Endothelial cell of umbilical vein (primary cell): ENCODE measurements around the gene OR10AD1. TPM values are rescaled to one million over a fixed set of nuclear protein-coding genes. Genes with fewer than 3 reads are reported as not detected.

Experiments
- BruUV-seq: library from RNA; stranded (reverse); fragments of 400-500 nt; replicated peaks from 2 replicates; lab custom pipeline; 2021; lab: Mats Ljungman, UMichigan
- CTCF ChIA-PET: fragments of 300-600, 350-600 bp; sonication (Branson Sonifier 250); formaldehyde crosslinking; loops from one replicate; lab custom pipeline; 2021; ENCODE audit warnings: antibody characterized with exemption, inconsistent platforms; lab: Charles Lee
- POLR2A ChIA-PET: fragments of 300-600, 350-600 bp; sonication (Branson Sonifier 250); formaldehyde crosslinking; loops from one replicate; lab custom pipeline; 2021; ENCODE audit warnings: antibody characterized with exemption, inconsistent platforms; lab: Charles Lee
- DNase-seq: peaks from one replicate; pipeline ENCODE4 v3.0.0-alpha.2; 2011; ENCODE audit warnings: low read depth, low spot score
- FAIRE-seq: peaks from 2 replicates; lab custom pipeline; 2011; peaks lifted over from hg19 to GRCh38; lab: Jason Lieb, UNC
- H2AFZ ChIP-seq: 2 replicates; pipeline ENCODE4 v1.6.0; 2012; ENCODE audit warnings: low read depth, low read length, control low read depth, inconsistent platforms
- H3K27ac ChIP-seq: 2 replicates; pipeline ENCODE4 v1.5.1; 2011; ENCODE audit warnings: low read depth, mild to moderate bottlenecking, control low read depth, low read length, moderate library complexity; ENCODE audit not compliant: insufficient read depth
- H3K27me3 ChIP-seq, 2 experiments: 2 replicates each; pipeline versions ENCODE4 v1.6.0 to v1.6.1; 2011; ENCODE audit warnings: low read length in 2 of 2, mixed read lengths in 1 of 2; ENCODE audit not compliant: control insufficient read depth in 2 of 2, insufficient read depth in 2 of 2
- H3K36me3 ChIP-seq, 2 experiments: 2 replicates in 1 of 2; 3 replicates in 1 of 2; pipeline ENCODE4 v1.5.1; 2011; ENCODE audit warnings: low read length in 2 of 2, mild to moderate bottlenecking in 1 of 2, moderate library complexity in 1 of 2; ENCODE audit not compliant: control insufficient read depth in 2 of 2, insufficient read depth in 2 of 2; ENCODE audit errors: extremely low read depth in 1 of 2
- H3K4me1 ChIP-seq: 3 replicates; pipeline ENCODE4 v1.5.1; 2011; ENCODE audit warnings: mild to moderate bottlenecking, low read length; ENCODE audit not compliant: control insufficient read depth, insufficient read depth; ENCODE audit errors: extremely low read depth
- H3K4me2 ChIP-seq: 2 replicates; pipeline ENCODE4 v1.6.1; 2011; ENCODE audit warnings: low read length, control low read depth, mixed read lengths; ENCODE audit not compliant: insufficient read depth
- H3K4me3 ChIP-seq, 3 experiments: fragments of 200-600 bp in 1 of 3; sonication (generic), shearing (Covaris generic) in 1 of 3; replicated peaks in 1 of 3; 2 replicates each; pipeline ENCODE4 v1.5.1; 2011 to 2016; ENCODE audit warnings: control low read depth in 3 of 3, low read length in 3 of 3, mild to moderate bottlenecking in 2 of 3, inconsistent platforms in 1 of 3, low read depth in 1 of 3, moderate library complexity in 1 of 3; ENCODE audit not compliant: insufficient read depth in 1 of 3
- H3K79me2 ChIP-seq: 2 replicates; pipeline ENCODE4 v1.6.0; 2012; ENCODE audit warnings: low read length, inconsistent platforms; ENCODE audit not compliant: control insufficient read depth, insufficient read depth
- H3K9ac ChIP-seq: replicated peaks from 2 replicates; pipeline ENCODE3; 2011; ENCODE audit warnings: low read length, control low read depth; ENCODE audit not compliant: insufficient read depth; ENCODE audit errors: extremely low read depth
- H3K9me1 ChIP-seq: replicated peaks from 3 replicates; pipeline ENCODE4 v1.6.0; 2011; ENCODE audit warnings: mild to moderate bottlenecking, low read length; ENCODE audit not compliant: control insufficient read depth, insufficient read depth; ENCODE audit errors: extremely low read depth
- H3K9me3 ChIP-seq: replicated peaks from 2 replicates; pipeline ENCODE4 v1.5.1; 2012; ENCODE audit warnings: low read length, inconsistent platforms; ENCODE audit not compliant: control insufficient read depth, insufficient read depth
- H4K20me1 ChIP-seq: replicated peaks from 2 replicates; pipeline ENCODE3; 2011; ENCODE audit warnings: mild to moderate bottlenecking, low read length; ENCODE audit not compliant: control insufficient read depth, insufficient read depth; ENCODE audit errors: extremely low read depth
- CTCF ChIP-seq, 2 donors: IDR thresholded peaks; 1 replicate in 1 of 2; 2 replicates in 1 of 2; pipeline ENCODE4 v1.5.1; 2011; ENCODE audit warnings: low read length in 2 of 2, mild to moderate bottlenecking in 2 of 2, moderate library complexity in 2 of 2, control low read depth in 1 of 2, inconsistent platforms in 1 of 2, low read depth in 1 of 2; ENCODE audit not compliant: insufficient read depth in 1 of 2; ENCODE audit errors: extremely low read depth in 1 of 2
- EZH2 ChIP-seq: IDR thresholded peaks from 2 replicates; pipeline ENCODE4 v1.6.1; 2012; ENCODE audit warnings: borderline replicate concordance, low read depth, mild to moderate bottlenecking, moderate library complexity, low read length, inconsistent platforms; ENCODE audit not compliant: severe bottlenecking
- FOS ChIP-seq: IDR thresholded peaks from 2 replicates; pipeline ENCODE4 v1.6.1; 2011; ENCODE audit warnings: mild to moderate bottlenecking, low read length, moderate library complexity, borderline replicate concordance; ENCODE audit not compliant: insufficient read depth
- GATA2 ChIP-seq: IDR thresholded peaks from 2 replicates; pipeline ENCODE4 v1.7.0; 2011; ENCODE audit warnings: low read depth, mild to moderate bottlenecking, moderate library complexity, mixed read lengths, low read length; ENCODE audit not compliant: insufficient read length, insufficient read depth
- JUN ChIP-seq: IDR thresholded peaks from 2 replicates; pipeline ENCODE4 v1.6.1; 2011; ENCODE audit warnings: borderline replicate concordance, low read depth; ENCODE audit not compliant: insufficient read length, insufficient read depth
- MYC ChIP-seq: IDR thresholded peaks from one replicate; pipeline ENCODE4 v1.6.1; 2011; ENCODE audit warnings: mild to moderate bottlenecking, low read depth, low read length
- POLR2A ChIP-seq: IDR thresholded peaks from 2 replicates; pipeline ENCODE4 v1.6.1; 2012; ENCODE audit warnings: low read depth, mild to moderate bottlenecking, control low read depth, low read length
- POLR2AphosphoS5 ChIP-seq: IDR thresholded peaks from 2 replicates; pipeline ENCODE4 v1.6.1; 2012; ENCODE audit warnings: low read depth, mild to moderate bottlenecking, control low read depth, low read length, moderate library complexity; ENCODE audit not compliant: insufficient read depth
- dilution Hi-C: fragments of 300-500 bp; cut with MboI; formaldehyde crosslinking; loops from one replicate; pipeline ENCODE4 v1.15.0; 2019; ENCODE audit warnings: low sequenced_read_pairs; ENCODE audit not compliant: extremely low pct_ligation_motif_present
- intact Hi-C: fragments of 100-400 bp; cut with micrococcal nuclease; formaldehyde crosslinking; loops from one replicate; pipeline ENCODE4 v1.10.0; 2022
- polyA plus RNA-seq, 4 experiments: library from polyadenylated mRNA; depleted of rRNA in 3 of 4; stranded (reverse) in 3 of 4; unstranded in 1 of 4; fragments of >200 nt; gene quantifications; 2 replicates each; pipeline versions ENCODE4 v1.2.1 to v1.2.3, GENCODE V29; 2011 to 2012; ENCODE audit warnings: missing spikeins in 1 of 4
- total RNA-seq: library from RNA; stranded (reverse); gene quantifications from 2 replicates; pipeline ENCODE4 v1.2.3, GENCODE V29; 2021
- TF ChIP-seq, protein P1 (sequence below): IDR thresholded peaks from 2 replicates; pipeline ENCODE4 v1.6.1; 2011; ENCODE audit not compliant: insufficient read depth, insufficient read length

Gene OR10AD1
- total and polyA plus RNA-seq, 2 donors (not counting 3 experiments of a cell fraction or from before 2014, with no cell fraction given) = not detected

- intact Hi-C loops = loop anchor here (5.0 kb wide), 1 partner anchor 161 kb away; the partner anchor contains the start of gene COL2A1
- Histone ChIP-seq H3K9ac (no peak overlapping the region), H3K27me3 (peaks cover 10 to 23% of the 10 kb centered on the region in 2 experiments), H3K4me3 (no peak overlapping the region), H3K9me1 (no peaks in the 10 kb centered on the region), H3K4me1 (no peaks in the 10 kb centered on the region), H3K4me2 (no peak overlapping the region), H3K36me3 (no peaks in the 10 kb centered on the region), H3K79me2 (no peaks in the 10 kb centered on the region), H2AFZ (no peak overlapping the region), H3K9me3 (no peaks in the 10 kb centered on the region), H4K20me1 (no peaks in the 10 kb centered on the region), H3K27ac (no peak overlapping the region)
- dilution Hi-C loops = no loop called here
- BruUV-seq = no TSS peak
- ChIA-PET CTCF (interaction anchor here (0.9 to 2.7 kb wide), 6 partner anchors 34 to 221 kb away, joined by 3 to 16 read pairs (median 4); partner anchors contain the start of gene TMEM106C), POLR2A (no interaction called here)
- FAIRE-seq = no peak
- TF ChIP-seq GATA2 (no peak), EZH2 (no peak), MYC (no peak), POLR2AphosphoS5 (no peak), POLR2A (no peak), CTCF (IDR thresholded peaks at IDR 0.05; ENCODE audit: extremely low read depth in 1 of 2, insufficient read depth in 1 of 2, low read depth in 1 of 2, low read length in 2 of 2) (no peak), JUN (no peak), FOS (no peak)
- TF ChIP-seq, protein P1, sequence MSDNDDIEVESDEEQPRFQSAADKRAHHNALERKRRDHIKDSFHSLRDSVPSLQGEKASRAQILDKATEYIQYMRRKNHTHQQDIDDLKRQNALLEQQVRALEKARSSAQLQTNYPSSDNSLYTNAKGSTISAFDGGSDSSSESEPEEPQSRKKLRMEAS = no peak
- no peak for DNase-seq
These were observed 39.8 kb downstream of the OR10AD1 start for GRCh38 chr12:48163150-48163747.
